HG02981 (cell line): ENCODE results near the gene POLR3GL.

Experiments
- ATAC-seq: cut with Tn5 transposase; IDR thresholded peaks from one replicate; pipeline ENCODE4 v1.9.1; 2021; ENCODE audit warnings: mild to moderate bottlenecking, moderate library complexity; ENCODE audit not compliant: unreplicated experiment

POLR3GL gene

GRCh38 chr1:145990249-145990855, 25.9 kb downstream of the POLR3GL start:
- no peak for ATAC-seq

GRCh38 chr1:145991735-145992412, 27.4 kb downstream of the POLR3GL start:
- ATAC-seq = no peak

- ATAC-seq = no peak
These were observed 28.0 kb downstream of the POLR3GL start for GRCh38 chr1:145992502-145992936.

- ATAC-seq = no peak
These were observed 28.6 kb downstream of the POLR3GL start for GRCh38 chr1:145992958-145993617.

- ATAC-seq = no peak
These were observed 29.3 kb downstream of the POLR3GL start for GRCh38 chr1:145993618-145994390.

- ATAC-seq = no peak
These were observed 30.1 kb downstream of the POLR3GL start for GRCh38 chr1:145994391-145995120.

GRCh38 chr1:145995148-145995881, 30.8 kb downstream of the POLR3GL start:
- no peak for ATAC-seq

- ATAC-seq = no peak
These were observed 31.5 kb downstream of the POLR3GL start for GRCh38 chr1:145995964-145996432.

GRCh38 chr1:145996433-145997015, 32.0 kb downstream of the POLR3GL start, which contains the start of gene TXNIP:
TXNIP (minus strand) TSS chr1:145996579; CDS start chr1:145996266, 313 bp downstream.
- peak; percentile 94 for ATAC-seq

GRCh38 chr1:145997016-145997717, 32.7 kb downstream of the POLR3GL start:
- ATAC-seq = peak; percentile 25

- ATAC-seq = no peak
These were observed 33.2 kb downstream of the POLR3GL start for GRCh38 chr1:145997718-145998023.

- no peak for ATAC-seq
These were observed 35.0 kb downstream of the POLR3GL start for GRCh38 chr1:145999321-146000024.

- ATAC-seq = no peak
These were observed 37.2 kb downstream of the POLR3GL start for GRCh38 chr1:146001709-146002108.

- ATAC-seq = no peak
These were observed 43.1 kb downstream of the POLR3GL start for GRCh38 chr1:146007489-146008133.

GRCh38 chr1:146010126-146010738, 45.7 kb downstream of the POLR3GL start:
- no peak for ATAC-seq

- no peak for ATAC-seq
These were observed 48.4 kb downstream of the POLR3GL start for GRCh38 chr1:146012703-146013558.

- no peak for ATAC-seq
These were observed 49.1 kb downstream of the POLR3GL start for GRCh38 chr1:146013559-146013922.
